ENCODE results near the gene GUK1. TPM values are rescaled to one million over a fixed set of nuclear protein-coding genes. Genes with fewer than 3 reads are reported as not detected.

GUK1 gene
- polyA plus RNA-seq, 1 experiment = 177 TPM

DNA sequence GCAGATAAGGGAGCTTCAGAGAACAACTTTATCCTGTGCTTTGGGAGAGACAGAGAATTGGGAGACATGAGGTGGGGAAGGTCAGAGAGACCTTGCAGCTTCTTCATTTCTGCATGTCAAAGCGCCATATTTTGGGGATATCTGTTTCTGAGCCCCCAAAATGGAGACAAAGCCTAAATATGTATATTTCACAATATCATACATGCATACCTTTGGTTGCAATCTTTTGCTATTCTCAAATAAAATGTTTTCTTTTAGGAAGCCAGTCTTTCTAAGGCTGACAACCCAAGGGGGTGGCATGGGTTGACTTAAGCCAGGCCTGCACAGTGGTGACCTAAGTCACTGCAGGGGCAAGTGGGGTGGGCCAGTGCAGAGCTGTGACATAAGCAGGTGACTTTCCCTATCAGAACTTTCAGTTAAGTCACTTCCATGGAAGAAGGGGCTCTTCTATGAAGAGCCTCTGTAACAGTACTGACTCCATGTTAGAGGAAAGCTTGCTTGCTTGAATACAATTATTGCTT is 17.1 kb upstream of the GUK1 start:
- ChIA-PET CTCF (interaction anchor here (0.6 to 3.2 kb wide), 4 partner anchors 8 to 1330 kb away, joined by 3 to 16 read pairs (median 4); partner anchors contain the start of gene IBA57), POLR2A (interaction anchor here (1.2 kb wide), 1 partner anchor 14 kb away, joined by 3 read pairs; no protein-coding TSS in a partner anchor)
- DNase-seq (ENCODE audit: low read depth, low spot score) = no peak
- Histone ChIP-seq H3K4me3 (ENCODE audit: low read depth, low read length) (no peak overlapping the region), H3K27ac (ENCODE audit: low read depth, low read length) (no peak overlapping the region), H3K27me3 (ENCODE audit: control insufficient read depth, insufficient read depth, low read length) (peaks cover 9% of the 10 kb centered on the region), H3K9me3 (ENCODE audit: control insufficient read depth, insufficient read depth, low read length) (peaks cover 4% of the 10 kb centered on the region)
- TF ChIP-seq, protein P1, sequence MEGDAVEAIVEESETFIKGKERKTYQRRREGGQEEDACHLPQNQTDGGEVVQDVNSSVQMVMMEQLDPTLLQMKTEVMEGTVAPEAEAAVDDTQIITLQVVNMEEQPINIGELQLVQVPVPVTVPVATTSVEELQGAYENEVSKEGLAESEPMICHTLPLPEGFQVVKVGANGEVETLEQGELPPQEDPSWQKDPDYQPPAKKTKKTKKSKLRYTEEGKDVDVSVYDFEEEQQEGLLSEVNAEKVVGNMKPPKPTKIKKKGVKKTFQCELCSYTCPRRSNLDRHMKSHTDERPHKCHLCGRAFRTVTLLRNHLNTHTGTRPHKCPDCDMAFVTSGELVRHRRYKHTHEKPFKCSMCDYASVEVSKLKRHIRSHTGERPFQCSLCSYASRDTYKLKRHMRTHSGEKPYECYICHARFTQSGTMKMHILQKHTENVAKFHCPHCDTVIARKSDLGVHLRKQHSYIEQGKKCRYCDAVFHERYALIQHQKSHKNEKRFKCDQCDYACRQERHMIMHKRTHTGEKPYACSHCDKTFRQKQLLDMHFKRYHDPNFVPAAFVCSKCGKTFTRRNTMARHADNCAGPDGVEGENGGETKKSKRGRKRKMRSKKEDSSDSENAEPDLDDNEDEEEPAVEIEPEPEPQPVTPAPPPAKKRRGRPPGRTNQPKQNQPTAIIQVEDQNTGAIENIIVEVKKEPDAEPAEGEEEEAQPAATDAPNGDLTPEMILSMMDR (IDR thresholded peaks at IDR 0.05; ENCODE audit: low read depth, low read length) = no peak

DNA sequence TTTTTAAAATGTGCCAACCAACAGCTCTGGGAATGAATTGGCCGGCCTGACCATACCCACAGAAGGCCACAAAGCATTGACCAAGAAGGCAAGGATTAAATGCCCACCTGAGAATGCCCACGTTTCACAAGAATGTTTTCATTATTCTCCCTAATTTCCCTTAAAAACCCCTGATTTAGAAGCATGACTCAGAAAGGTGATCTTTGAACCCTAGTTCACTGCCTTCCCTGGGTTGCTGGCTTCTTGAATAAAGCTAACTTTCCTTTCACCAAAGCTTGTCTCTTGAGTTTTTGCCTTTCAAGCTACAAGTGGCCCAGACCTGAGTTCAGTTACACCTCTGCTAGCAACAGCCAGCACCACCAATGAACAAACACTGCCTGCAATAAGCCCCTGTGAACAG is 16.6 kb upstream of the GUK1 start:
- DNase-seq (ENCODE audit: low read depth, low spot score) = no peak
- CTCF ChIA-PET = interaction anchor here (0.6 to 1.5 kb wide), 2 partner anchors 10 to 42 kb away, joined by 3 to 4 read pairs; partner anchors contain the start of gene IBA57
- Histone ChIP-seq H3K4me3 (ENCODE audit: low read depth, low read length) (no peak overlapping the region), H3K27me3 (ENCODE audit: control insufficient read depth, insufficient read depth, low read length) (peaks cover 12% of the 10 kb centered on the region), H3K9me3 (ENCODE audit: control insufficient read depth, insufficient read depth, low read length) (peaks cover 3% of the 10 kb centered on the region), H3K27ac (ENCODE audit: low read depth, low read length) (no peak overlapping the region)
- POLR2A ChIA-PET = interaction anchor here (1.2 kb wide), 1 partner anchor 14 kb away, joined by 3 read pairs; no protein-coding TSS in a partner anchor
- TF ChIP-seq, protein P1 (IDR thresholded peaks at IDR 0.05; ENCODE audit: low read depth, low read length) = no peak

DNA sequence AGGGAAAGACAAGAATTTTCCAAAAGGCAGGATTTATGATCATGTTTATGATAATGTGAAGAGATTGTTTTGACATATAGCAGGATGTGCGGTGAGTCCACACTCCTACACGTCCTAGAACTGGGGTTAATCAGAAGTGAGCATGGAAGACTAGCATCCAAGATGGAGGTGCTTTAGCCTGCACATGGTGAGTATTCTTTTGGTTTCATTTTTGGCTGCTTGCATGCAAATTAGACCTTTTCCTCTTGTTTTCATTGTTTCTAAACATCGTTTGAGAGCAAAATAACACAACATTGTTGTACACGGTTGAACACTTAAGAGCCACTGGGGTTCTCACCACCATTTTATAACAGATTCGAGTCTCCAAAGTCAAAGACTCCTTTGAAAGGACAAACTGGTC is 14.9 kb upstream of the GUK1 start:
- Histone ChIP-seq H3K4me3 (ENCODE audit: low read depth, low read length) (no peak overlapping the region), H3K27ac (ENCODE audit: low read depth, low read length) (no peak overlapping the region), H3K27me3 (ENCODE audit: control insufficient read depth, insufficient read depth, low read length) (peaks cover 12% of the 10 kb centered on the region), H3K9me3 (ENCODE audit: control insufficient read depth, insufficient read depth, low read length) (no peaks in the 10 kb centered on the region)
- CTCF ChIA-PET = interaction anchor here (0.6 to 0.9 kb wide), 2 partner anchors 40 to 957 kb away, joined by 3 read pairs; partner anchors contain the start of gene IBA57
- POLR2A ChIA-PET = no interaction called here
- no peak for DNase-seq (ENCODE audit: low read depth, low spot score)
- TF ChIP-seq, protein P1 (IDR thresholded peaks at IDR 0.05; ENCODE audit: low read depth, low read length) = no peak

DNA sequence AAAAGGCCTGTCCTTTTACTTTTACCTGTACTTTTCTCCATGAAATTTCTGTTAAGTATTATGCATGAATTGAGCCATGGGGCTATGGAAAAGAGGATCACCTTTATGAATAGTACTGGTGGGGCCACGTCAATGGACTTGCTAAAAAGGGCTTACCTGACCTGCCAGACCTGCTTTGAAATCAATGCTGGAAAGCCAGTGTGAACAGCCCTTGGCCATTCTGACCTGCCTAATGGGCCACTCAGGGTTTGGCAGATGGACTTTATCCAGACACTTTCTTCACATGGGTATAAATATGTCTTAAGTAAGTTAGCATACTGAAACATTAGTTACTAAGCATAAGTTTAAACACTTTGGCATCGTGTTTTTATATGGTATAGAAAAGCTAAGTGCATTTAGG is 8.3 kb upstream of the GUK1 start:
- POLR2A ChIA-PET = no interaction called here
- Histone ChIP-seq H3K27ac (ENCODE audit: low read depth, low read length) (no peak overlapping the region), H3K9me3 (ENCODE audit: control insufficient read depth, insufficient read depth, low read length) (no peaks in the 10 kb centered on the region), H3K27me3 (ENCODE audit: control insufficient read depth, insufficient read depth, low read length) (peaks cover 28% of the 10 kb centered on the region), H3K4me3 (ENCODE audit: low read depth, low read length) (no peak overlapping the region)
- CTCF ChIA-PET = interaction anchor here (1.3 to 2.2 kb wide), 8 partner anchors 10 to 383 kb away, joined by 3 to 20 read pairs (median 12); partner anchors contain the start of genes GUK1 and MRPL55
- no peak for DNase-seq (ENCODE audit: low read depth, low spot score)
- TF ChIP-seq, protein P1 (IDR thresholded peaks at IDR 0.05; ENCODE audit: low read depth, low read length) = no peak

DNA sequence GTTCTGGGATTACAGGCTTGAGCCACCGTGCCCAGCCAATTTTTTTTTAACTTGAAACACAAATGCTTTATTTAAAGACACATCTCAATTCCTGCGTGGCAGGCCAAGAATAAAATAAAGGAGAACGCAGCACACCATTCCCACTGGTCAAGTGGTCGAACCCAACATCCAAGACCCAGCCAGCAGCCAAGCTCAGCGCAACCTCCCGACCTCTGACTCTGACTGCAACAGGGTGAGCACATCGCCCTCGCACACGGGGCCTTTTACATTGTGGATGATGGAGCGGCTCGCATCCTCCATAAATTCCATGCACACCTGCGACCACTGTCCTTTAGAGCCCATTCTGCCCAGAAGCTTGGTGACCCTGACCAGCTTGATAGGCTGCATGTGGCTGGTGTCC is 5.5 kb upstream of the GUK1 start:
- POLR2A ChIA-PET = no interaction called here
- Histone ChIP-seq H3K27ac (ENCODE audit: low read depth, low read length) (no peak overlapping the region), H3K9me3 (ENCODE audit: control insufficient read depth, insufficient read depth, low read length) (no peaks in the 10 kb centered on the region), H3K27me3 (ENCODE audit: control insufficient read depth, insufficient read depth, low read length) (peaks cover 29% of the 10 kb centered on the region), H3K4me3 (ENCODE audit: low read depth, low read length) (no peak overlapping the region)
- CTCF ChIA-PET = no interaction called here
- TF ChIP-seq, protein P1 (IDR thresholded peaks at IDR 0.05; ENCODE audit: low read depth, low read length) = no peak
- no peak for DNase-seq (ENCODE audit: low read depth, low spot score)
